Anterior cingulate cortex (tissue), 58 donors: Measurements from ENCODE around the gene RBM47.
"Not testable (repeated sequence)": the region's sequence is repeated elsewhere in the genome, so short reads cannot be mapped to it uniquely, and the experiment has no call there.

Experiments
- DNase-seq, 58 donors: peaks; one replicate each; lab custom pipeline; 2025; lab: John Stamatoyannopoulos, UW

RBM47 gene

GRCh38 chr4:40421839-40422708 is 207.6 kb downstream of the RBM47 start:
- DNase-seq: no peak

- DNase-seq: no peak
These were observed 210.3 kb downstream of the RBM47 start for GRCh38 chr4:40419231-40419912.

GRCh38 chr4:40418430-40419230 is 211.0 kb downstream of the RBM47 start:
- DNase-seq: no peak

DNA sequence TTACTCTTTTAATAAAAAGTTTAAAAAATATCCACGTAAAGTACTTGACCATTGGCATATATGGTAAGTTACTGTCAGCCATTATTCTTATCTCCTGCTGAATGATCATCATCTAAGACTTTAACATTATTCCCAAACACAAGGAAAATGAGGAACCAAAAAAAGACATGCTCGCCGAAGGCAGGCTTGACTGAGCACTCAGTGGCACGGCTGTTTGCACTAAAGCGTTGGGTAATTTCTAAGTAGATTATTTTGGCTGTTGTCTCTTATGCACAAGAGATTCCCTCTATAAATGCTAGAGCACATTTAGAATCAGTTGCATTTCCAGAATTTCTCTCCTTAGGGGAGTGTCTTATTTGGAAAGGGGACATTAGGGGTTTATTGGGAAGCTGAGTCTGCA is 211.7 kb downstream of the RBM47 start:
- DNase-seq: no peak

DNA sequence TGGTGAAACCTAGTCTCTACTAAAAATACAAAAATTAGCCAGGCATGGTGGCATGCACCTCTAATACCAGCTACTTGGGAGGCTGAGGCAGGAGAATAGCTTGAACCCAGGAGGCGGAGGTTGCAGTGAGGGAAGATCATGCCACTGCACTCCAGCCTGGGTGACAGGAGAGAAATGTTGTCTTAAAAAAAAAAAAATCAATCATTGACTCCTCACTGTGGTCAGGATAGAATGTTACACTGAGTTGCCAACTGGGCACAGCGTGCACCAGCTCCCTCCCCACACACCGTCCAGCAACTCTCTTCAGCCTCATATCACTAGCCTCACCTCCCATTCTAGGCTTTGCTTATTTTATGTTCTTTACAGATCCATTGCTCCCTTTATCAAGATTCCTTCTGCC is 215.0 kb downstream of the RBM47 start:
- DNase-seq: no peak

- DNase-seq: no peak
These were observed 216.5 kb downstream of the RBM47 start for GRCh38 chr4:40412866-40413795.

- DNase-seq: no peak
These were observed 217.3 kb downstream of the RBM47 start for GRCh38 chr4:40412388-40412787.

DNA sequence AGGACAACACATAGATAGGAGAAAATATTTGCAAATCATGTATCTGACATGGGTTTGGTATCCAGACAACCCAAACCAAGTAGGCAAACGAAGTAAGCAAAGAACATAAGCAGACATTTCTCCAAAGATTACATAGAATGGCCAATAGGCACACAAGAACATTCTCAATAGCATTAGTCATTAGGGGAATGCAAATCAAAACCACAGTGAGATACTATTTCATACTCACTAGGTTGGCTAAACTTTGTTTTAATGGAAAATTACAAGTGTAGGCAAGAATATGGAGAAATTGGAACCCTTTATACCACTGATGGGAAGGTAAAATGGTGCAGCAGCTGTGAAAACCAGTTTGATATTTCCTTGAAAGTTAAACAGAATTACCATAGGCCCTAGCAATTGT is 219.8 kb downstream of the RBM47 start:
- DNase-seq: no peak

DNA sequence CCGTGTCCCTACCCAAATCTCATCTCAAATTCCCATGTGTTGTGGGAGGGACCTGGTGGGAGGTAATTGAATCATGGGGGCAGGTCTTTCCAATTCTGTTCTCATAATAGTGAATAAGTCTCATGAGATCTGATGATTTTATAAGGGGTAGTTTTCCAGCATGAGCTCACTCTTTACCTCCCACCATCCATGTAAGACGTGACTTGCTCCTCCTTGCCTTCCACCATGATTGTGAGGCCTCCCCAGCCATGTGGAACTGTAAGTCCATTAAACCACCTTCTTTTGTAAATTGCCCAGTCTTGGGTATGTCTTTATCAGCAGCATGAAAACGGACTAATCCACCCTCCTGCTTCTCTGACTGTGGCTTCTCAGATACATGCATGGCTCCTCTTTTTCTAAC is 222.2 kb downstream of the RBM47 start:
- DNase-seq: not testable (repeated sequence)

DNA sequence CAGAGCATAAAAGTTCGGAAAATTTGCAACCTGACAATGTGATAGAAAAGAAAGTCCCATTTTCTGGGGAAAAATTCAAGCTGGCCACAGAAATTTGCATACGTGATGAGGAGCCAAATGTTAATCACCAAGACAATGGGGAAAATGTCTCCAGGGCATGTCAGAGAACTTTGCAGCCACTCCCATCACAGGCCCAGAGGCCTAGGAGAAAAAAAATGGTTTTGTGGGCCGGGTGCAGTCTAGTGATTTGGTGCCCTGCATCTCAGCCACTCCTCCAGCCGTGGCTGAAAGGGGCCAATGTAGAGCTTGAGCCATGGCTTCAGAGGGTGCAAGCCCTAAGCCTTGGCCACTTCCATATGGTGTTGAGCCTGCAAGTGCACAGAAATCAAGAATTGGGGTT is 223.3 kb downstream of the RBM47 start:
- DNase-seq: no peak

GRCh38 chr4:40405193-40405592 is 224.5 kb downstream of the RBM47 start:
- DNase-seq: no peak

DNA sequence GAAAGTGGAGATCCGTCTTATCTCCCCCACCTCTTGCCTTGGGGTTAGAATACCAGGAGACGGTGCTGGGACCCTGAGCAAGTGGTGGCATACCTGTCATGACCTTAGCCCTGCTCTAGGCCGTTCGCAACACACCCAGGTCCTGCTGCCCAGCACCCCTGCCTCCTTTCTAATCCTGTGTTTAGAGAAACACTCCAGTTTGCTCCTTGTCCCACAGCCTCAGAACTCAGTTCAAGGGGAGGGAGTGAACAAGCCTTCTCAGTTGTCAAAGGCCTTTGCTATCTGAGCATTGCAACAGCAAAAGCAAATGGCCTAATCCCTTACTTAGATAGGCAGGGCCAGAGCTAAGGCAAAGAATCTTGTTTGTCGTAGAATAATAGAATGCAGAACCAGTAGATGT is 226.6 kb downstream of the RBM47 start:
- no peak for DNase-seq

DNA sequence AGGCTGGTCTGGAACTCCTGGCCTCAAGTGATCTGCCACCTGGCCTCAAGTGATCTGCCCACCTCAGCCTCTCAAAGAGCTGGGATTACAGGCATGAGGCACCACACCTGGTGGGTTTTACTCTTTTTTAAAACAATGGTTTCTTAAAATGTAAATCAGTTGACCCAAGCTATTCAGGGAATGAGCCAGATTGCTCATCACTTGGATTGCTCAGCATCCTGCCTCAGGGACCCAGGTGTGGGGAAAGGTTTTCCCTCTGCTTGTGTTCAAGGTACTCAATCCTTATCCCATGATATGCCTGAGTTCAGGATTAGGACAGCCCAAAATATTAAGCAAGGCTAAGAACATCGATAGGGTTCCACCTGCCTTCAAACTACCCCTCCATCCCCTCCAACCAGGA is 227.1 kb downstream of the RBM47 start:
- no peak for DNase-seq

GRCh38 chr4:40401631-40402030 is 228.0 kb downstream of the RBM47 start:
- no peak for DNase-seq

- DNase-seq: no peak
These were observed 228.6 kb downstream of the RBM47 start for GRCh38 chr4:40401096-40401495.

DNA sequence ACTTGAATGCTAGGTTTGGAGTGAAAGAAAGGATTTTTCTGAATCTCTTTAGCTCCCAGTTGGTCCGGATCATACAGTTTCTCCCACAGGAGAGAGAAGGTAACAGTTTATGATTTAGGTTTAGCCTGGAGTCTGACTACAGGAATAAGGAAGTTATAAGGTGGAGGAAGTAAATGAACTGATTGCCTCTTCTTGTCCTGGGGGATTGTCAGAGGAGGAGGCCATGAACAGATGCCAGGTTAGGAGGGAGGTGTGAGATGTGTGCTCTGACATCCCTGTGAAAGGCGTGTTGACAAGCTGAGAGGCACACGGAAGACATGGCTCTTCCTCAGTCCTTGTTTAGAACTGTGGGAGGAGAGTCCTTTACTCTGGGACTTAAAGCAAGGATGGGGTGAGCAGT is 230.1 kb downstream of the RBM47 start:
- DNase-seq: no peak

DNA sequence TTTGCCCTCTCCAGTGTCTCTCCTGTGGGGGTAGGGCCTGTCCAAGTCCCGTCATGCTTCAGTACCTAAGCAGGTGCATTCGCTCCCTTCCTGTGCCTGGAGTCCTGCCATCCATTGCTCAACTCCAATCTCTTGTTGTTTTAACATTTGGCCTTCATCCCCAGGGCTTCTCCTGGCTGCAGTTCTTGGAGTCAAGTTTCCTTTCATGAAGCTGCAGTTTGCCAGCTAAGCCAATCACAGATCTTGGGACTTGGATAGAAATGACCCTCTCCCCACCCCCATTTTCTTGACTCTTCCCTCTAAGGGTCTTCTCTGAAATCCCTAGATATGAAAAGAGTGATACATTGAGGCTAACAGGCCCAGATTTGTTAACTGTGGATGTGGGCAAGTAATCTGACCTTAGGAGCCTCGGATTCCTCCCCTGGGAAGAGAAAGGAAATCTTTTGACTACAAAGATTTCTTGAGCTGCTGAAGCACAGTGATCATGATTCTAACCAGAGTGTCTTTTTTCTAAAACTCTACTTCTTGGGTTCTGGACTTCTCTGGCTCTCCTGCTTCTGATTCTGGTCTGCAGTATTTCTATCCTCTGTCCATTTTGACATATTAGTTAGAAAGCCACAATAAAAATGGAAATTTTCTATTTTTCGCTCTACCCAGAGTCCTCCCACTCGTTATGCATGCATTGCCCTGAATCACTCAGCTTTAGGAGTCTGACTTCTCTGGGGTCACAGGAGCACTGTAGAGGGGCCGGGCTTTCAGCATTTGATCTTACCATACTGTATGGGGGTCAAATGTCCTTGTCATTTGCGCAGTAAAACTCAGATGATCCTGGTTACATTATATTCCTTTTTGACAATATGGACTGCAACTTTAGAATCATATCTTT is 233.5 kb downstream of the RBM47 start:
- no peak for DNase-seq

GRCh38 chr4:40395166-40395900 is 234.3 kb downstream of the RBM47 start:
- DNase-seq: no peak
